ENCODE results near the gene CNNM2.

The CNNM2 gene

DNA sequence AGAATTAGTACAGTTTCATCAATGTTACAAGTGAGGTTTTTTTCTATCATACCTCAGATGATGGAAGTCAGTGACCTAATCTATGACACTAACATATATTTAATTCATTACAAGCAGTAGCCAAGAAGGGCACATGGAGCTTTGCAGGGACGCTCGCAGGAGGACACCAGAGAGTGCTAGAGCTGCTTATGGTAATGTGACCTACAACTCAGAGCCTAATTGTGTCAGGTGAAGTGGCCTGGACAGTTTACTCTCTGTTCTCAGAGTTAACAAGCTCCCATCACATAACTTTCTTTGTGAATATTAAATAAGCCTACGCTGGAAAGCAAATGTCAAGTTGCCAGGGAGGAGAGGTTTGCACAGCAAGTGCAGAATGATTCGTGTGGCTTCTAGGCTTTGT, 11.6 kb upstream of the CNNM2 start:
- Histone ChIP-seq H3K27me3 (ENCODE audit: low read length) (no peaks in the 10 kb centered on the region), H3K9me2 (replicated peaks; ENCODE audit: insufficient read depth, low read length) (no peaks in the 10 kb centered on the region), H3F3A (ENCODE audit: insufficient read depth) (no peaks in the 10 kb centered on the region), H3K9me3 (ENCODE audit: insufficient read depth, low read length) (no peaks in the 10 kb centered on the region), H3K9ac (ENCODE audit: low read length) (no peak overlapping the region), H3K36me3 (ENCODE audit: low read length) (no peaks in the 10 kb centered on the region), H3K4me3 (ENCODE audit: insufficient read depth, low read length, poor library complexity, severe bottlenecking) (no peak overlapping the region), H3K4me2 (ENCODE audit: low read depth, low read length, poor library complexity, severe bottlenecking) (no peak overlapping the region), H4K20me1 (ENCODE audit: low read depth, low read length) (no peaks in the 10 kb centered on the region), H3K27ac (ENCODE audit: low read depth, low read length) (no peak overlapping the region), H3K79me2 (ENCODE audit: insufficient read depth, low read length) (no peaks in the 10 kb centered on the region), H2AFZ (ENCODE audit: low read depth, low read length, severe bottlenecking) (no peak overlapping the region)
- TF ChIP-seq, protein P1, sequence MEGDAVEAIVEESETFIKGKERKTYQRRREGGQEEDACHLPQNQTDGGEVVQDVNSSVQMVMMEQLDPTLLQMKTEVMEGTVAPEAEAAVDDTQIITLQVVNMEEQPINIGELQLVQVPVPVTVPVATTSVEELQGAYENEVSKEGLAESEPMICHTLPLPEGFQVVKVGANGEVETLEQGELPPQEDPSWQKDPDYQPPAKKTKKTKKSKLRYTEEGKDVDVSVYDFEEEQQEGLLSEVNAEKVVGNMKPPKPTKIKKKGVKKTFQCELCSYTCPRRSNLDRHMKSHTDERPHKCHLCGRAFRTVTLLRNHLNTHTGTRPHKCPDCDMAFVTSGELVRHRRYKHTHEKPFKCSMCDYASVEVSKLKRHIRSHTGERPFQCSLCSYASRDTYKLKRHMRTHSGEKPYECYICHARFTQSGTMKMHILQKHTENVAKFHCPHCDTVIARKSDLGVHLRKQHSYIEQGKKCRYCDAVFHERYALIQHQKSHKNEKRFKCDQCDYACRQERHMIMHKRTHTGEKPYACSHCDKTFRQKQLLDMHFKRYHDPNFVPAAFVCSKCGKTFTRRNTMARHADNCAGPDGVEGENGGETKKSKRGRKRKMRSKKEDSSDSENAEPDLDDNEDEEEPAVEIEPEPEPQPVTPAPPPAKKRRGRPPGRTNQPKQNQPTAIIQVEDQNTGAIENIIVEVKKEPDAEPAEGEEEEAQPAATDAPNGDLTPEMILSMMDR (IDR thresholded peaks at IDR 0.05; ENCODE audit: insufficient read depth, low read length, poor library complexity, severe bottlenecking) = no peak
- no peak for TF ChIP-seq EZH2phosphoT487 (conservative IDR thresholded peaks at IDR 0.05; ENCODE audit: low read length)

DNA sequence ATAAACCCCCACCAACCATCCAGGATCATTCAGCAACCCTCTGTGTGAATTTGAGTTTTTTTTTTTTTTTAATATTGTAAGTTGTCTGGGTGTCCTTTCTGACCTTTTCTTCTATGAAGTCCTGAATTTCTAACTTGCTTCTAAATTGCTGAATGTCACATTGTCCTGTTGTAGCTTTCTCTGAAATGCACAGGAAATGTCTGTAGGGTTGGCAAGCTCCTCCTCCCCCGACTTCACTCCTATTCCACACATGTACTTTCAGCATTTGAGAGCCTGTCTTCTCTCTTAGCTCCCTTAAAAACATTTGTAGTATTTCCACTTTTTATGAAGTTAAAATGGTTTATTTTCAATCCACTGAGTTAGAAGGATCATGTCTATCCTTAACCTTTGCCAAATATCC, 3.3 kb upstream of the CNNM2 start:
- Histone ChIP-seq H3K79me2 (ENCODE audit: insufficient read depth, low read length) (no peaks in the 10 kb centered on the region), H3K36me3 (ENCODE audit: low read length) (no peaks in the 10 kb centered on the region), H3F3A (ENCODE audit: insufficient read depth) (no peaks in the 10 kb centered on the region), H3K4me3 (ENCODE audit: insufficient read depth, low read length, poor library complexity, severe bottlenecking) (no peak overlapping the region), H3K9me3 (ENCODE audit: insufficient read depth, low read length) (no peaks in the 10 kb centered on the region), H3K4me2 (ENCODE audit: low read depth, low read length, poor library complexity, severe bottlenecking) (no peak overlapping the region), H3K27ac (ENCODE audit: low read depth, low read length) (no peak overlapping the region), H2AFZ (ENCODE audit: low read depth, low read length, severe bottlenecking) (no peak overlapping the region), H3K27me3 (ENCODE audit: low read length) (no peaks in the 10 kb centered on the region), H4K20me1 (ENCODE audit: low read depth, low read length) (no peaks in the 10 kb centered on the region), H3K9ac (ENCODE audit: low read length) (no peak overlapping the region), H3K9me2 (replicated peaks; ENCODE audit: insufficient read depth, low read length) (no peaks in the 10 kb centered on the region)
- TF ChIP-seq, protein P1 (IDR thresholded peaks at IDR 0.05; ENCODE audit: insufficient read depth, low read length, poor library complexity, severe bottlenecking) = no peak
- TF ChIP-seq EZH2phosphoT487 (conservative IDR thresholded peaks at IDR 0.05; ENCODE audit: low read length) = no peak

DNA sequence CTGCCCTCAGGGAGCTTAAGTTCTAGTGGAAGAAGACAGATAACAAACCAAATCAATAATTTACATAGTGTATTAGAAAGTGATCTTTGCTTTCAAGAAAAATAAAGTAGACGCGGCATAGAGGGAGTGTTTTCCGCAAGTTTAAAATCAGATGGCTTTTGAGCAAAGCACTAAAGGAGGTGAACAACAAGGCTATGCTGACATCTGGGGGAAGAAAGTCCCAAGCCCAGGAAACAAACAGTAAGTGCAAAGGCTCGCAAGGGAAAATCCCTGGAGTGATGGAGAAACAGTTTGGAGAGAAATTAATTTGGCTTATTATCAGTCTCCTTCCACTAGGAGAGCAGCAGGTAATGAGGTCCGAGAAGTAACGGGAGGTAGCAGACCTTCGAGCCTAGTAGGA, 1.9 kb upstream of the CNNM2 start:
- Histone ChIP-seq H3K4me3 (ENCODE audit: insufficient read depth, low read length, poor library complexity, severe bottlenecking) (no peak overlapping the region), H2AFZ (ENCODE audit: low read depth, low read length, severe bottlenecking) (no peak overlapping the region)

More for the DNA sequence above, 1.9 kb upstream of the CNNM2 start:
- no peaks in the 10 kb centered on the region for H3K27me3 ChIP-seq (ENCODE audit: low read length)
- TF ChIP-seq EZH2phosphoT487 (conservative IDR thresholded peaks at IDR 0.05; ENCODE audit: low read length) = no peak
- TF ChIP-seq, protein P1 (IDR thresholded peaks at IDR 0.05; ENCODE audit: insufficient read depth, low read length, poor library complexity, severe bottlenecking) = no peak
- no peak overlapping the region for H3K27ac ChIP-seq (ENCODE audit: low read depth, low read length)
- H3K9me2 ChIP-seq (replicated peaks; ENCODE audit: insufficient read depth, low read length) = no peaks in the 10 kb centered on the region
- H3F3A ChIP-seq (ENCODE audit: insufficient read depth) = no peaks in the 10 kb centered on the region
- H3K9me3 ChIP-seq (ENCODE audit: insufficient read depth, low read length) = no peaks in the 10 kb centered on the region
- H3K4me2 ChIP-seq (ENCODE audit: low read depth, low read length, poor library complexity, severe bottlenecking) = no peak overlapping the region
- H3K9ac ChIP-seq (ENCODE audit: low read length) = no peak overlapping the region
- H3K36me3 ChIP-seq (ENCODE audit: low read length) = no peaks in the 10 kb centered on the region
- H4K20me1 ChIP-seq (ENCODE audit: low read depth, low read length) = no peaks in the 10 kb centered on the region
- H3K79me2 ChIP-seq (ENCODE audit: insufficient read depth, low read length) = no peaks in the 10 kb centered on the region

Data from SU-DHL-6 (cell line).